ENCODE data around the gene CARNS1.

The CARNS1 gene

GRCh38 chr11:67441098-67441563 lies 25.7 kb downstream of the CARNS1 start:
- DNase-seq (ENCODE audit: low read depth), result no peak

DNA sequence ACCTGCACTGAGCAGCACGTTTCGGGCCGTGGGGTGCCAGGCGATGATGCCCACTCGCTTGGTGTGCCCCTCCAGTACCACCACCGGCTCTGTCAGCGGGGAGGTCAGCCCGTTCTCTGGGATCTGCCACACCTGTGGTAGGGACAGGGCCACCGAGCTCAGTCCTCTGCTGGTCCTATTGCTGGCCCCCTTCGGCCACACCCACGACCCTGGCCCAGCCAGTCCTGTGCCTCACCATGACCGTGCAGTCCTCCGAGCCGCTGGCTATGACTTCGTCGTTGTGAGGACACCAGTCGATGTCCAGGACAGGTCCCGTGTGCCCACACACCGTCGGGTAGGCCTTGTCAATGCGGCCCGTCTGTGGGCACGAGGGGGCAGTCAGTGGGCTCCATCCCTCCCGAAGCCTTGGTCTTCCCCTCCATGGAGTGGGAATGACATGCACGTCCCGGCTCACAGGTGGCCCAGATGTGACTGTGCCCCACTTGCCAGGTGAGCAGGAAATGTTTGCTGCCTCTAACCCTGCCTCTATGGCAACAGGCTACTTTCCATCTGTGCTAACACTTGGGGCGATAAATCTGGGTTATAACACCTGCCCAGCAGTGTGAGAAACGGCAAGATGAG lies 26.4 kb downstream of the CARNS1 start:
- DNase-seq (ENCODE audit: low read depth), result no peak

DNA sequence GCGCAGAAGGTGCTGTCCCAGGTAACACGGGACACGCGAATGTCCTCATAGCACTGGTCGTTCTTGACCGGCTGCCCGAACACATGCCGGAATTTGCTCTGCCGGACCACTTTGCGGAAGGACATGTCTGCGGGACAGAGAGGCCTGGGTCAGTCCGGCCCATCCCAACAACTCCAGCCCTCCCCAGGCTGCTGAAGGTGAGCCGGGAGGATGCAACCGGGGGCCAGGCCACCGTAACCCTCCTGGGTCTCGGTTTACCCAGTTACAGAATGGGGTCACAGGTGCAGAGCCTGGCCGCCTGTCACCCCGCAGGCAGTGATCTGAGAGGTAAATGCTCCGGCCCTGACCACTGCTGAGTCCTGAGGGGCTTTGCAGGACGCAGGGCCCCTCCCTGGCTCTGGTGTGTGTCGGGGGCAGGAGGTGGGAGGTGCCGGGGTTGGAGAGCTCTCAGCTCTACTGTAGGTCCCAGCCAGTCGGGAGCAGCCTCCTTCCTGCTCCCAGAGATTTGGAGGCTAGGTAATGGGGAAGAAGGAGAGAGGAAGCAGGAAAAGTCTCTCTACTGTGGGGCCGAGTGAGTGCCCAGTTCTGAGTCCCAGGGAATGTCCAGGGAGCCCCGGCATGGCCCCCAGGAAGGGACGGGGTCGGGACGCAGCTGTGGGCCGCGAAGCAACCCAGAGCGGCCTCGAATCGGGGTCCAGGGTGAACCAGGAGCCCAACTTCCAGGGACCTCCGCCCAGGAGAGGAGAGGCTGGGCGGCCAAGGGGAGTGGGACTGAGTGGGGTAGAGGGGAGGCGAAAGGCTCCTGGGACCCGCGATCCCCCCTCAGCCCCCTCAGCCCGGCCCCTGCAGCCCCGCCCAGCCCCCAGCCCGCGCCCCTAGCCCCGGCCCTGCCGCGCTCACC lies 27.3 kb downstream of the CARNS1 start:
- DNase-seq (ENCODE audit: low read depth), result no peak

- no peak for DNase-seq (ENCODE audit: low read depth)
Observed at GRCh38 chr11:67445515-67445914, 30.0 kb downstream of the CARNS1 start.

- DNase-seq (ENCODE audit: low read depth), result no peak
Observed at GRCh38 chr11:67448220-67448609, 32.7 kb downstream of the CARNS1 start.

DNA sequence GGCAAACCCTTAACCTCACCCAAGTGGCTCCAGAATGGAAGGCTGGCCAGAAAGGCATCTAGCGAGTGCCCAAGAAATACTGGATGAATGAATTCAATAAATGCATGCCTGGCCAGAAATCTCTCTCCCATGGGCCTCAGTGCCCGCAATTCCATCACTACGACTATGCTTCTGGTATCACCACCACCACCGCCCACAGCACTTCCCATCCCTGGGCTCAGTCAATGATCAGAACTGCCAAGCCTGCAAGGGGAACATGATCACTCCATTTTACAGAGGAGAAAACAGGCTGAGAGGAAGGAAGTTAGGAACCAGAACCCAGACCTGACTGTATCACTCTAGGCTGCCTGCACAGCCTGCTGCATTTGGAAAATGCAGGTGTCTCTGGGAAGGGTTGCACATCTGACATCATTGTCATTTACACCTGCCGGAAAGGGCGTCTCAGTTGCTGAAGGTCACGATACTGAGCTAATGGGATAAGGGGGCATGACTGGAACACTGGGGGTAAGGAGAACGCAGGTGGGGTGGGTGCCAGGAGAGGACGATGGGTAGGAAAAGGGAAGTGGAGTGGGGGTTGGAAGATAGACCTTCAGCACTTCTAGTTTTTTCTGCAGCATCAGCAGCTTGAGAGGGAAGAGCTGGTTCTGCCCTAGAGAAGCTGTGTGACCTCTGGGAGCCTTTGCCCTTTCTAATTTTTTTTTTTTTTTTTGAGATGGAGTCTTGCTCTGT lies 33.8 kb downstream of the CARNS1 start:
- DNase-seq (ENCODE audit: low read depth), result no peak

GRCh38 chr11:67450796-67451657 lies 35.5 kb downstream of the CARNS1 start:
- DNase-seq (ENCODE audit: low read depth), result no peak

DNA sequence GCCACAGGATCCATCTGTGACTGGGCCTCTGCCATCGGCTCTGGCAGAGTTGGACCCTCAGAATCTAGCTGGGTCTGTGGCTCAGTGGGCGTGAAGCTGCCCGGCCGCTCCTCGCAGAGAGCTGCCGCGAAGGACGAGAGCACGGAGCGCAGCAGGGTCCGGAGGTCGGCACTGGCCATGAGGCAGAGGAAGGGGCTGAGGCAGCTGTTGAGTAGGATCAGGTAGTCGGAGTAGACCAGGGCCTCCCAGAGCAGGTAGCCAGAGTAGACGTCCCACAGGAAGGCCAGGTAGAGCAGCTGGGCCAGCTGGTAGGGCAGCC lies 36.1 kb downstream of the CARNS1 start:
- DNase-seq (ENCODE audit: low read depth), result no peak

DNA sequence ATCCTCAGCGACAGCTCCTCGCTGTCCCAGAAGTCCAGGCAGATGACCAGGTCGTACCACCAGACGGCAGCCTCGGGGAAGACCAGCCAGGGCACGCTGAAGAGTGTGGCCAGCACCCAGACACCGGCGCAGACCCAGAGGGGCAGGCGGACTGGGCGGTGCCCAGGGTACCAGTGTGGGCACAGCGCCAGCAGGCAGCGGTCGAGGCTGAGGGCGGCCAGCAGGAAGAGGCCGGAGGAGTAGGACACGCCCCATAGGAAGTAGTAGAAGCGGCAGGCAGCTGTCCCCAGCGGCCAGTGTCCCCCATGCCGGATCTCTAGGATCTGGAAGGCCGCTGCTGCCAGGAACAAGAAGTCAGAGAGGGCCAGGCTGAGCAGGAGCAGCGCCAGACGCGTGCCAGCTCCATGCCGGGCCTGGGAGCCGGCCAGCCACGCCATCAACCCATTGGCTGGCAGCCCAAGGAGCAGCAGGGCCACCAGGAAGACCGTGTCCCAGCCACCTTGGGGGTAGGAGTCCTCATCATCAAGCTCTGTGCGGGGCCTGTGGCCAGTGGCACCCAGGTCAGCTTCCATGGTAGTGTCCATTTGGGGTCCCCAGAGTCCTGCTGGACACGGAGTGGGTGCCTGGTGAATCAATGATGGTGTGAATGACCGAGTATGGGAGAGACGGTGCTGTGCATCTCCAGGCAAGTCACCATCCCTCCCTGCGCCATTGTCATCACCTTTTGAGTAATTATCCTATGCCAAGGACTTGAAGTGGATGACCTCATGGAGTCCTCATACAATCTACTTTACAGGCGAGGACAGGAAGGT lies 36.9 kb downstream of the CARNS1 start, which contains the start of gene GPR152:
Gene GPR152 (minus strand): TSS at position 589 of the 812 bp plus-strand sequence. CDS start 5 bp downstream, at position 584.
- no peak for DNase-seq (ENCODE audit: low read depth)

DNA sequence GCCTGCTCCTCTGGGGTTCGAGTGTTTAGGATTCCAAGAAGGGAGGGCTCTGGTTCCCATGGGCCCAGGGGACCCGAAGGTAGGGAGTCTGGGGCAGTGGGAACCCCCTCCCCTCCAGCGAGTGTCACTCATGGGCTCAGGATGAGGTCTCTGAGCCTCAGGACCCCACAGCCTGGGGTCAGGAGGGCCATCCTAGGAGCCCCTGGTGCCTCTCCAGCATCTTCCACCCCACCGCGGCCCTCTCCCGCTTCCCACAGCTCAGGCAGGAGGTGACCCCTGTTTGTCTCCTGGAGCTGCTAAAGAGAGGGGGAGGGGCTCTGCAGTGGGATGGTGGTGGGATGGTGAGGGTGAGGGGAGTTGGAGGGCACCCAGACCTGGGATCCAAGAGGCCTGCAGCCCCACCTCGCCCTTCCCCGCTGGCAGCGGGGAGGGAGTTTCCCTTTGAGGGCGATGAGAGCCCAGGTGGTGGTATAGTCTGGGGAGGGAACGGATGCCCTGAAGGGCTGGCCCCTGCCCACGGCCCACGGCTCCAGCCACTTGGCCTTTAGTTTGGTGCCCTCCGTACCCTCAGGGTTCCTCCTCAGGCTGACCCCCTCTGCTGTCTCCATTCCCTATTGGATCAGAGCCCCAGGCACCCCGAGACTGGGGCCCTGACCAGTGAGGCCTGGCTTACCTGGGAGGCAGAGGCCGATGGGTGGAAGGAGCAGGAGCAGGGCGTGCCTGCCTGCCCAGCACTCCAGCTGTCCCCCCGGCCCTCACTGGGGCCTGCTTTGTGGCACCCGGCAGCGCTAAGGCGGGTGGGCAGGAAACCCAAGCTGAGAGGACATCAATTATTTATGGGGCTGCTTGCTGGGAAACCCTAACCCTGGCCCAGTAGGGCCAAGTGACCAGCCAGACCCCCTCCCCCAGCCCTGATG lies 38.6 kb downstream of the CARNS1 start:
- DNase-seq (ENCODE audit: low read depth), result no peak

DNA sequence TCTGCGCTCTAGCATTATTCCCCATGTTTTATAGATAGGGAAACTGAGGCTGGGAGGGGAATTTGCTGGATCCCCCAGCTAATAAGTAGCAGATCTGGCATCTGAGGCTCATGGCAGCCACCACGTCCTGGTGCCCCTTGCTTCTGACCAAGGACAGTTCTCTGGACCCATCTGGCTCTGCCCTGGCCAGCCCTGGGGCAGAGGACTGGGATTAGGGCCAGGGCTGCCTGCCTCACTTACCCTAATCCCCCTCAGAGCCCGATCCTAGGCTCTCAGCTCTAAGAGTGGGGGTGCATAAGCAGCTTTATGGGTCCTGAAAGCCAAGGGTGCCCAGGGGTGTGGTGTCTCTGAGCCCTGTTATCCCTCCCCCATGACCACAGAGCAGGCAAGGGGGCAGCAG lies 39.6 kb downstream of the CARNS1 start, which contains the start of gene CABP4:
Gene CABP4 (plus strand): TSS at position 301 of the 400 bp plus-strand sequence. CDS start 70 bp downstream, at position 371.
- DNase-seq (ENCODE audit: low read depth), result no peak

DNA sequence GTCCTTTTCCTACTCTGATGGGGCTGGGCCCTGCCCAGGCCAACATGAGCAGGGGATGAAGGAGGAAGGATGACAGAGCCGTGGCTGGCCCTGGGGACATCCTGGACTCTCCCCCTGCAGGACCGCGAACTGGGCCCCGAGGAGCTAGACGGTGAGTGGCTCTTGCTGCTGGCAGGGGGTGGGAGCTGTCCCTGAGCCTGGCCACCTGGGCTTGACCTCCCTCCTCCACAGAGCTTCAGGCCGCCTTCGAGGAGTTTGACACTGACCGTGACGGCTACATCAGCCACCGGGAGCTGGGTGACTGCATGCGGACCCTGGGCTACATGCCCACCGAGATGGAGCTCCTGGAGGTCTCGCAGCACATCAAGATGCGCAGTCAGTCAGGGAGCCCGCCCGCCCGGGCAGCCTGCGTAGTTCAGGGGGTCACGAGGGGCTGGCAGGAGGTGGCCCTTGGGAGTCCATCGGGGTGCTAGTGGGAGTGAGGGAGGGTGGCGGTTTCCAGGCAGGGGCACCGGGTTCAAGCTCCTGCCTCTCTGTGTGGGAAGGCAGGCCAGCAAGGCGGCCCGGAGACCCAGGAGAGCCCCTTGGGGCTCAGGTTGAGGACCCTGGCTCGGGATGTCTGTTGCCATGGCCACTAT lies 40.7 kb downstream of the CARNS1 start:
- DNase-seq (ENCODE audit: low read depth), result no peak

DNA sequence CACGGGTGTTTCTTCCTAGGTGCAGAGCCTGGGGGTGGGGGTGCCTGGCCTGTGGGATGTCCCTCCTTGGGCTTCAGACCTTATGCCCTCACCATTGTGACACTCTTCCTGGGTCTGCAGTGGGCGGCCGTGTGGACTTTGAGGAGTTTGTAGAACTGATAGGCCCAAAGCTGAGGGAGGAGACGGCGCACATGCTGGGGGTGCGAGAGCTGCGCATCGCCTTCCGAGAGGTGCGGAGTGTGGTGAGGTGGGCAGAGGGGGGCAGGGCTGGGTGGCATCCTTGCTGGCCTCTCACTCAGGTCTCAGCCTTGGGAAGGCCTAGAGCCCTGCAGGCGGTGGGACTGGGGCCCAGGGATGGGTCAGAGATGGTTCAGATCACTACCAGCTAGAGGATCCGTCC lies 42.0 kb downstream of the CARNS1 start:
- DNase-seq (ENCODE audit: low read depth), result no peak

DNA sequence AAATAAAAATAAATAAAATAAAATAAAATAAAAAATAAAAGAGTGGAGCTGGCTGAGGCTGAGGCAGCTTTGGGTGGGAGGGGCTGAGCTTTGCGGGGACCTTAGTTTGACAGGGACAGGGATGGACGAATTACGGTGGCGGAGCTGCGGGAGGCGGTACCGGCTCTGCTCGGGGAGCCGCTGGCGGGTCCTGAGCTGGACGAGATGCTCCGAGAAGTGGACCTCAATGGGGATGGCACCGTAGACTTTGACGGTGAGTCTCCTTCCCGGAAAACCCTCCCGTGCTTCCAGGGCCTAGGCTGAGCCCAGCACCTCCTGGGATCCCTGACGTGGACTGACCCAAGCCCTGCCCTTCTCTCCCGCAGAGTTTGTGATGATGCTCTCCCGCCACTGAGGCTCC lies 42.8 kb downstream of the CARNS1 start:
- DNase-seq (ENCODE audit: low read depth), result no peak

DNA sequence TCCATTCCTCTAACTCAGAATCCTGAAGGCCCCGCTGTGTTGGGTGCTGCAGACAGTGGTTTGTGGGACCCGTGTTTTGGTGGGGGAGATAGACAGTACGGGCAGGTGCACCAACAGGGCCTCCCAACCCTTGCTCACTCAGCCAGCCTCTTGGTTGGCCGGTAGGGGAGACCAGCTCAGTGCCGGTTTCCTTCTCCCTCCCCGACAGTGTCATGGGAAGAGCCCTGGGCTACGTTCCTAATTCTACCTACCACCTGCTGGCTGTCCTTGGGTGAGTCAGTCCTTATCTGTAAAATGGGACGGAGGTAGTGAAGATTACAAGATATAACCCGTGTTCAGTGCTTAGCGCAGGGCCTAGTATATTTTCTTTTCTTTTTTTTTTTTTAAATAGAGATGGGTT lies 47.7 kb downstream of the CARNS1 start:
- no peak for DNase-seq (ENCODE audit: low read depth)

DNA sequence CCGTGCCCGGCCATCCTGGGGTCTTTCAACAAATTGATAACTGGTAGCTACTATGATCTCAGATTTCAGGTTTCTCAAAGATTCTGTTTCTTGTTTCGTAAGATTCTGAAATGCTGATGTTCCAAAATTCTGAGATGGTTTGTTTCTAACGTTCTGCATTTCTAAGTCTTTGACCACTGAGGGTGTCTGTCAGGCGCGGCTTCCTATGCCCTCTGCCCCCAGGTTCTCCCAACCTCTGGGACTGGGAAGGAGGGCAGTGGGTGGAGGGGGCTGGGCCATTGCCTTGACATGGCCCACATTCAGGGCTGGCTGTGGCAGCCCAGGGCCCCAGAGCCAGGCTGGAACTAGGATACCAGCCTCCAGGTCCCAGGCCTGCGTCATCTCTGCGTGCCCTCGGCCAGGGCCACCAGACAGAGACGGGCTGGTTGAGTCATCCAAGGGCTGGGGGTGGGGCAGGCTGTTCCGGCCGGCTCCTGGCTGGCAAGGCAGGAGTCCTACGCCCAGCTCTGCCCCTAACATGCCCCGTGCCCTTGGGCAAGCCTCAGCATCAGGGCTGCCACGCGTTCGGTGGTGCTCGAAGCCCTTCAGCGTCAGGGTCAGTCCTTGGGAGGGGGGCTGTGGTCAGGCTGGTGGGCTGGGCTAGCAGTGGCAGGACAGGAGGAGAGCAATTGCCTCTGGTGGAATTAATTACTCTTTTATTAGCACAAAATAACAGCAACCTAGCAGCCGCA lies 48.4 kb downstream of the CARNS1 start:
- DNase-seq (ENCODE audit: low read depth), result no peak

DNA sequence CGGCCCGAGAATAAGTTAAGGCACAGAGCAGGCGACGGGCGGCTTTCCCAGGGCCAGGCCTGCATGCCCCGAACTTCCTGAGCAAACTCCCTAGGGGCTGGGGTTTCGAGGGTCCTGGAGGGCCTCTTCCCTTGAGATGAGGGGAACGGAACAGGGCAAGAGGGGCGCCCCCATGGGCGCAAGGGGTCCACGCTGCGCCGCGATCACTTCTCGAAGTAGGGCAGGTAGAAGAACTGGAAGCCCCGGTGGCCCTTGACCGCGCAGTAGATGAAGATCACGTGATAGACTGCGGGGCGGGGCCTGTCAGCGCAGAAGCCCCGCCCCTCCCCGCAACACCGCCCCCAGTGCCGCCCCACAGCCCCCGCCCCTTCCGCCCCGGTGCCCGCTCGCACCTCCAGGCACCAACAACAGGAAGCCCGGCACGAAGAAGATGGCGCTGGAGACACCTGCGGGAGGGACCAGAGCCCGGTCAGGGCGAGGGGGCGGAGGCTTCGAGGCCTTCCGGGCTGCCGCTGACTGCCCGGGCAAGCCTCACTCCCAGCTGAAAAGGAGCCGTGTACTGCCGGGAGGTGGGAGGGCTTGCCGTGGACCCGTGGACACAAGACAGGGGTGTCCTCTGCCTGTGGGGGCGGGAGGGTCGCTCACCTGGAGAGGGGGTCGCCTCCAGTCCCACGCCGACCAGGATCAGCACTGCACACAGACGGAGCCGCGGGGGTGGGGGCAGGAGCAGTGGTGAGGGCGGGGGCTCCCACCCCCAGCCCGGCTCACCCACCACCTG lies 49.1 kb downstream of the CARNS1 start:
- DNase-seq (ENCODE audit: low read depth), result no peak

- DNase-seq (ENCODE audit: low read depth), result no peak
Observed at GRCh38 chr11:67465189-67465510, 49.7 kb downstream of the CARNS1 start.

Data from HS-5 (cell line).